Karpas-422 (cell line): ENCODE data around the gene ITGA1. TPM values are rescaled to one million over a fixed set of nuclear protein-coding genes. Genes with fewer than 3 reads are reported as not detected.

Experiments
- DNase-seq: peaks from one replicate; pipeline ENCODE4 v3.0.0-alpha.2; 2015
- H2AFZ ChIP-seq: fragments of 200-600 bp; sonication (generic); 2 replicates; pipeline ENCODE4 v1.6.1; 2014; ENCODE audit warnings: antibody characterized with exemption, low read length, mixed read lengths
- H3K27ac ChIP-seq: fragments of 200-600 bp; sonication (generic); 2 replicates; pipeline ENCODE4 v1.5.1; 2014; ENCODE audit warnings: mild to moderate bottlenecking, low read length, moderate library complexity
- H3K27me3 ChIP-seq: fragments of 200-600 bp; sonication (generic); 2 replicates; pipeline ENCODE4 v1.6.1; 2014; ENCODE audit warnings: low read length, mixed read lengths
- H3K36me3 ChIP-seq: fragments of 200-600 bp; sonication (generic); 2 replicates; pipeline ENCODE4 v1.6.1; 2014; ENCODE audit warnings: low read length, mixed read lengths; ENCODE audit not compliant: insufficient read depth
- H3K4me1 ChIP-seq: fragments of 200-600 bp; sonication (generic); 2 replicates; pipeline ENCODE4 v1.6.1; 2014; ENCODE audit warnings: mild to moderate bottlenecking, low read length, mixed read lengths
- H3K4me2 ChIP-seq: fragments of 200-600 bp; sonication (generic); 2 replicates; pipeline ENCODE4 v1.6.1; 2014; ENCODE audit warnings: low read length, low read depth, mild to moderate bottlenecking; ENCODE audit not compliant: poor library complexity, severe bottlenecking
- H3K4me3 ChIP-seq: fragments of 200-600 bp; sonication (generic); 2 replicates; pipeline ENCODE4 v1.5.1; 2014; ENCODE audit warnings: mild to moderate bottlenecking, antibody characterized with exemption, low read length, mixed read lengths
- H3K79me2 ChIP-seq: fragments of 200-600 bp; sonication (generic); 2 replicates; pipeline ENCODE4 v1.6.1; 2014; ENCODE audit warnings: mild to moderate bottlenecking, low read length, mixed read lengths
- H3K9ac ChIP-seq: fragments of 200-600 bp; sonication (generic); 2 replicates; pipeline ENCODE4 v1.6.0; 2014; ENCODE audit warnings: low read length
- H3K9me2 ChIP-seq: fragments of 200-600 bp; sonication (generic), shearing (Covaris generic); replicated peaks from 2 replicates; pipeline ENCODE4 v1.6.0; 2014; ENCODE audit warnings: mild to moderate bottlenecking, low read length, moderate library complexity; ENCODE audit not compliant: insufficient read depth
- H3K9me3 ChIP-seq: fragments of 300-700, 200-600 bp; sonication (generic); 2 replicates; pipeline ENCODE4 v1.6.1; 2014; ENCODE audit warnings: low read length, mixed read lengths
- H4K20me1 ChIP-seq: fragments of 200-600 bp; sonication (generic); 2 replicates; pipeline ENCODE4 v1.6.1; 2014; ENCODE audit warnings: mild to moderate bottlenecking, antibody characterized with exemption, low read length, low read depth; ENCODE audit not compliant: insufficient read depth
- total RNA-seq: library from RNA; depleted of rRNA; stranded (reverse); fragments of >200 nt; shearing (Covaris generic); gene quantifications from 2 replicates; pipeline ENCODE4 v1.2.3, GENCODE V29; 2014; ENCODE audit warnings: low replicate concordance

ITGA1 gene
- total RNA-seq, 1 experiment from 2014 or later, result not detected

DNA sequence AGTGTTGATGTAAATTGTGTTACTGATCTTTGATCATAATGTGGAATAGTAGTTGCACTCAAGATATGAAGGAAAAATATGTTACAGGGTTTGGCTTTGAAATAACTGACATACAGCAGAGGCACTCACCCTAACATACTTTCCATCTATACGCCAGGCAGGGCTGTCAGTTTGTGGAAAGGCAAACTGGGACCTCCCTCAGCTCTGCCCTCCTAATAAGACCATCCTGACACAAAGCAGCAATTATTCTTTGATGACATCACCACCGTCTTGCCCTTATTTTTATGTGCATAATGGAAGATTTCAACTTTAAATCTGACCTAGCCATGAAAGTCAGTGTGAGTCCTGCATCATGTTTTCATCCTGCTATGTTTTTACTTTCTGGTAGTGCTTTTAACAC, 42.9 kb downstream of the ITGA1 start:
- no peaks in the 10 kb centered on the region for H4K20me1 ChIP-seq
- H3K9me2 ChIP-seq, result no peaks in the 10 kb centered on the region
- H3K9ac ChIP-seq, result no peak overlapping the region

DNA sequence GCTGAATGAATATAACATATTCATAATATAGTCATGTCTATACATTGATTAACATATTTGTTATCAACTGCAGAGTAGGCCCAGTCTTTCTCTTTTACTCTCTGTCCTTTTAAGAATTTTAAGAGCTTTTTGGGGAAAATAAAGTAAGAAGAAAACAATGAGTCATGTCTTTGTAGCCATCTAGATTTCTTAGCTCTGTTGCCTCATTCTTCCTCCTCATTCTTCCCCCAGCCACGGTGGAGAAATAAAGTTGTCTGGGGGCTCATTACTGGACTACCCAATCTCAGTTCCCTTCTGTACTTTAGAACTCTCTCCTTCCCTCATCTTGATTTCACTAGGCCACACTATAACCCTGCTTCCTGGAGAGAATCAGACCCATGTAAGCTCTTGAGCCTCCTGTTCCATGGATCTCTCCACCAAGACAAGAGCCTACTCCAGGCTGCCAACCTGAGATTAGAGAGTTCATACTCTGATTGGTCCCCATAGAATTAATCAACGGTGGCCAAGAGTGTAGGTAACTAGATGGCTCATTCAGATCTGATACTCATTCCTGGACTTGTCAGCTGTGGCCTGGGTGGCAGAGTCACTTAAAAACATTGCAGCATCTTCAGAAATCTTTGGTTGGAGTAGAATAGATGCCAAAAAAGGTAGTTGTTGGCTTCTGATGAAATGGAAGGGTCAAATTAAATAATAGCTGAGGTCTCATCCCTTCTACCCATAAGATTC, 44.2 kb downstream of the ITGA1 start:
- Histone ChIP-seq H3K9ac (no peak overlapping the region), H4K20me1 (no peaks in the 10 kb centered on the region), H3K27ac (no peak overlapping the region), H2AFZ (no peak overlapping the region), H3K79me2 (no peaks in the 10 kb centered on the region), H3K4me1 (no peaks in the 10 kb centered on the region), H3K36me3 (no peaks in the 10 kb centered on the region), H3K9me3 (peaks cover 4% of the 10 kb centered on the region; the same call in 1 of the 2 replicates), H3K9me2 (no peaks in the 10 kb centered on the region), H3K4me3 (no peak overlapping the region), H3K4me2 (no peak overlapping the region), H3K27me3 (no peaks in the 10 kb centered on the region)
- no peak for DNase-seq

More for the DNA sequence above, 42.9 kb downstream of the ITGA1 start:
- Histone ChIP-seq H3K4me1 (no peaks in the 10 kb centered on the region), H3K36me3 (no peaks in the 10 kb centered on the region), H3K4me2 (no peak overlapping the region), H3K79me2 (no peaks in the 10 kb centered on the region), H3K27ac (no peak overlapping the region), H3K27me3 (no peaks in the 10 kb centered on the region), H3K9me3 (peaks cover 4% of the 10 kb centered on the region; the same call in 1 of the 2 replicates), H3K4me3 (no peak overlapping the region), H2AFZ (no peak overlapping the region)
- DNase-seq, result no peak

DNA sequence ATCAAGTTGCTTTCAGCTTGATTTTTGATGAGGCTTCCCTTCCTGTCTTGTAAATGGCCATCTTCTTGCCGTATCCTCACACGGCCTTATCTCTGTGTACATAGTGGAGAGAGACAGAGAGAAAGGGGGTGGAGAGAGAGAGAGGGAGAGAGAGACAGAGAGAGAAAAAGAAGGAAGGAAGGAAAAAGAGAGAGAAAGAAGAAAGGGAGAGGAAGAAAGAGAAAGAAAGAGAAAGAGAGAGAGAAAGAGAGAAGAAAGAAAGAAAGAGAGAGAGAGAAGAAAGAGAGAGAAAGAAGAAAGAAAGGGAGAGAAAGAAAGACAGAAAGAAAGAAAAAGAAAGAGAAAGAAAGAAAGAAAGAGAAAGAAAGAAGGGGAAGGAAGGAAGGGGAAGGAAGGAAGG, 46.6 kb downstream of the ITGA1 start:
- no peaks in the 10 kb centered on the region for H3K4me1 ChIP-seq
- H3K9me2 ChIP-seq, result no peaks in the 10 kb centered on the region
- H3K36me3 ChIP-seq, result no peaks in the 10 kb centered on the region
- no peak for DNase-seq
- no peak overlapping the region for H3K4me3 ChIP-seq
- no peak overlapping the region for H3K4me2 ChIP-seq
- no peak overlapping the region for H2AFZ ChIP-seq
- no peaks in the 10 kb centered on the region for H4K20me1 ChIP-seq
- no peak overlapping the region for H3K9ac ChIP-seq
- no peaks in the 10 kb centered on the region for H3K9me3 ChIP-seq
- H3K27ac ChIP-seq, result no peak overlapping the region
- H3K79me2 ChIP-seq, result no peaks in the 10 kb centered on the region
- no peaks in the 10 kb centered on the region for H3K27me3 ChIP-seq

DNA sequence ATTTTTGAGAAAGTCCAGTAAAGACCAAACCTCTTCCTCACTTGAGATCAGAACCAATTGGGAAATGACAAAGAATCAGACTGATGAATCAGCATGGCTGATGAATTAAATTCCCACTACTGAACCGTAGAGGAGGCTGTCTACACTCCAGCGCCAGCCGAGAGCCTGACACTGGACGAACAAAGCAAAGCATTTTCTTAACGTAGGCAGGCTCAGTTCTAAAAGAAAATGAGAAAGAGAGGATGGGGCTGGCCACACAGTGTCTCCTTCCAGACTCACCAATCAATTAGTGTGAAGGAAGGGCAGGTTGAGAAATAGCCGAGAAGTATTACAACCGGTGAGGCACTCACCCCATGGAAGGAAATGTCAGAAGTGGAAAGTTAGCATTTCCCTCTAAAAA, 49.4 kb downstream of the ITGA1 start:
- Histone ChIP-seq H3K4me3 (no peak overlapping the region), H3K4me1 (0 out of 2 replicates have a peak, but pooled peaks cover under 1% of the 10 kb centered on the region), H3K27ac (no peak overlapping the region), H3K79me2 (no peaks in the 10 kb centered on the region), H2AFZ (no peak overlapping the region), H3K27me3 (no peaks in the 10 kb centered on the region), H4K20me1 (no peaks in the 10 kb centered on the region), H3K9ac (no peak overlapping the region), H3K9me3 (no peaks in the 10 kb centered on the region), H3K4me2 (no peak overlapping the region), H3K36me3 (no peaks in the 10 kb centered on the region), H3K9me2 (no peaks in the 10 kb centered on the region)
- no peak for DNase-seq

DNA sequence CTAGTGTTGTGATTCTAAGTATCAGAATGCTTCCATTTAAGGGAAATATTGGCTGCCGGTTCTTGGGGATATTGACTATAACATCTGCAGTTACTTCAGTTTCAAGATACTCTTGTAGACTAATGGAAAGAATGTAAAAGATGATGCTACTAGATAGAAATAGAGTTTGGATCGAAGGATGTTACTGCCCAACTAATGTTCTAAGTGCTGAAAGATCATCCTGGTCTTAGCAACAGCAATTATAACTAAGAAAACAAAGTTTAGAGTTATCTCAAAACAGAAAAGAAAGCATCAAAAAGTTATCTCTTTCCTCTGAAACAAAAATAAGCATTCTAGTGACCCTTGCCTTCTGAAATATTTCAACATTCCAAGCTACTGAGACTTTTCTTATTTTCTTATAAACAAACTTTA, 49.9 kb downstream of the ITGA1 start:
- Histone ChIP-seq H3K4me1 (0 out of 2 replicates have a peak, but pooled peaks cover 2% of the 10 kb centered on the region), H3K9ac (no peak overlapping the region), H2AFZ (no peak overlapping the region), H3K9me2 (no peaks in the 10 kb centered on the region), H3K27me3 (no peaks in the 10 kb centered on the region), H3K4me3 (no peak overlapping the region), H3K79me2 (no peaks in the 10 kb centered on the region), H4K20me1 (no peaks in the 10 kb centered on the region), H3K9me3 (no peaks in the 10 kb centered on the region), H3K4me2 (no peak overlapping the region), H3K27ac (no peak overlapping the region), H3K36me3 (no peaks in the 10 kb centered on the region)
- no peak for DNase-seq

DNA sequence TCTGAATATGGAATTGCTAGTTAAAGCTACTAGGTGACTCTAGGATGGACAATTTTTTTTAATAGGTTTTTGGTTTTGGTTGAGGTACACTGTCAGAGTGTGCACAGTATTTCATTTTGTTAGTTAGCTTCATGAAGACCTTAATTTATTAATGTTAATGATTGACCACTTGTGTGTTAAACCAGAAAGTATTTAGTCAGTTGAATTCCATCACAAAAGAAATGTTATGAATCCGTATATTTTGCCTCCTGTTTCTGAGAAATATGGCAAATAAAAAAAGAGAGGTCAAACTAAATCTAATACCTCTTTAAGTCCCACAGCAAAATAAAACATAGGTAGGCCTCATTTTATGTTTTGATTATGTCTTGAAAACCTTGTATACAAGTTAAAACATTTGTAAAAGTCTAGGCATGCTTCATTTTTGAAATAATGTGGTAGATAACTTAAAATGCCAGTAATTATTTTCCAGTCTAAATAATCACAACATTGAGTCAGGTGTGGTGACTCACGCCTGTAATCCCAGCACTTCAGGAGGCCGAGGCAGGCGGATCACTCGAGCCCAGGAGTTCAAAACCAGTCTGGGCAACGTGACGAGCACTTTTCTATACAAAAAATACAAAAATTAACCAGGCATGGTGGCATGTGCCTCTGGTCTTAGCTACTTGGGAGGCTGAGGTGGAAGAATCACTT, 50.8 kb downstream of the ITGA1 start:
- no peak overlapping the region for H3K27ac ChIP-seq
- H3K9me3 ChIP-seq, result no peaks in the 10 kb centered on the region
- H3K4me1 ChIP-seq, result 0 out of 2 replicates have a peak, but pooled peaks cover 2% of the 10 kb centered on the region
- no peaks in the 10 kb centered on the region for H3K9me2 ChIP-seq
- no peak for DNase-seq
- H3K4me3 ChIP-seq, result no peak overlapping the region
- H3K9ac ChIP-seq, result no peak overlapping the region
- no peak overlapping the region for H3K4me2 ChIP-seq
- H3K36me3 ChIP-seq, result no peaks in the 10 kb centered on the region
- H3K79me2 ChIP-seq, result no peaks in the 10 kb centered on the region
- H3K27me3 ChIP-seq, result no peaks in the 10 kb centered on the region
- H4K20me1 ChIP-seq, result no peaks in the 10 kb centered on the region
- no peak overlapping the region for H2AFZ ChIP-seq

DNA sequence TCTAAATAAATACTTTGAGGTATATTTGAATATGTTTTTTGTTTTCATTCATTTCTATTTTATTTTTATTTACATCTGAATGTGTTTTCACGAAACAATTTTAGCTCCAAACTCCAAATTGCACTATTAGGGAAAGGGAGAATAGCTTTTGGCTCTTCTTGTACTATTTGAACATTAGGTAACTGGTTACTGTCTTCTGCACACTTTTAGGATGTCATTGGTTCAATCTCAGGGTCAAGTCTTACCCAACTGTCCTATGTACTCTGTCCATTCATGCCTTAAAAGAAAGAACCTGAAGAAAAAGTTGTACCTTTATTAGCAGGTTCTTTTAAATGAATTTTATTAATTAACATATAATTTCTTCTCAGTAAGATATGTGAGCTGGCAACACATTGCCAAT, 51.6 kb downstream of the ITGA1 start:
- H2AFZ ChIP-seq, result no peak overlapping the region
- H3K9me2 ChIP-seq, result no peaks in the 10 kb centered on the region; the same call in 1 of the 2 replicates
- H3K4me2 ChIP-seq, result no peak overlapping the region
- H3K9ac ChIP-seq, result no peak overlapping the region
- no peaks in the 10 kb centered on the region for H3K9me3 ChIP-seq
- H4K20me1 ChIP-seq, result no peaks in the 10 kb centered on the region
- H3K4me1 ChIP-seq, result 0 out of 2 replicates have a peak, but pooled peaks cover 2% of the 10 kb centered on the region
- no peak overlapping the region for H3K4me3 ChIP-seq
- no peak overlapping the region for H3K27ac ChIP-seq
- no peaks in the 10 kb centered on the region for H3K36me3 ChIP-seq
- H3K27me3 ChIP-seq, result no peaks in the 10 kb centered on the region
- H3K79me2 ChIP-seq, result no peaks in the 10 kb centered on the region
- DNase-seq, result no peak

DNA sequence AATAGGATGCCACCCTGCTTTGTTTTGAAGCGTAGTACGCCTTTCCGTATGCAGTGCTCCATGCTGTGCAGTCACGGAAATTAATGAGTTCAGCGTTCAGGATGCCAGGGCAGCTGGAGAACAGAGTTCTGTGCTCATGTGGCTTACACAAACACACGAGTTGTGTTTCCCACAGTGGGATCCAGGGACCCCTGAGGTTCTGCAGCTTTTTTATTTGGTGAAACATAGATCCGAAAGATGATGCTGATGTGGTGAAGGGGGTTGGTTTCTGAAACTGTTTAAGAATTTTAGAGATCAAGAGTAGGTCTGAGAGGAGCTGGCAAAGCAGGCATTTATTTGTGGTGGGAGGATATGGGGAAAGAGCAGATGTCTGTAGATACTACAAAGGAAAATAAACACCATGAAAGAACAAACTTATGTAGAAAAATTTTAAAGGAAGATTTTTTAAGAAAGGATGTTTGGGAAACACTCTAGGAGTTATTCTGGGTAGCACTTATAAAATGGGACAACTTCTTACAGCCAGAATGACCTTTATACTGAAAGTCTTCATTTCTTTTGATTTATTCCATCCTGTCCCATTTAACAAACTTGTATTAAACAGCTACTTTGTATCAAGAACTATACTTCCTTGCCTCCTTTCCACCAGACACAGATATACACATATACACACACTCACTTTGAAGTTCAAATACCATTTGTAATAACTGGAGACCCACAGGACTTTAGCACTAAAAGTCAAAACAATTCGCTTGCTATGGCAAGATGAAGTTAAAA, 52.7 kb downstream of the ITGA1 start:
- no peaks in the 10 kb centered on the region for H3K9me3 ChIP-seq
- no peaks in the 10 kb centered on the region for H3K79me2 ChIP-seq
- no peaks in the 10 kb centered on the region for H3K27me3 ChIP-seq
- DNase-seq, result no peak
- H2AFZ ChIP-seq, result no peak overlapping the region
- H3K9me2 ChIP-seq, result no peaks in the 10 kb centered on the region; the same call in 1 of the 2 replicates
- no peak overlapping the region for H3K4me3 ChIP-seq
- no peaks in the 10 kb centered on the region for H3K36me3 ChIP-seq
- no peaks in the 10 kb centered on the region for H4K20me1 ChIP-seq
- no peak overlapping the region for H3K9ac ChIP-seq
- 0 out of 2 replicates have a peak, but pooled peaks cover 2% of the 10 kb centered on the region for H3K4me1 ChIP-seq
- no peak overlapping the region for H3K27ac ChIP-seq
- H3K4me2 ChIP-seq, result no peak overlapping the region
